COLO829 (cell line): Measurements from ENCODE around the gene TRPM1.

ENCODE experiments used
- DNase-seq: peaks from one replicate; pipeline ENCODE4 v3.0.0; 2012; ENCODE audit warnings: low spot score

Gene TRPM1

DNA sequence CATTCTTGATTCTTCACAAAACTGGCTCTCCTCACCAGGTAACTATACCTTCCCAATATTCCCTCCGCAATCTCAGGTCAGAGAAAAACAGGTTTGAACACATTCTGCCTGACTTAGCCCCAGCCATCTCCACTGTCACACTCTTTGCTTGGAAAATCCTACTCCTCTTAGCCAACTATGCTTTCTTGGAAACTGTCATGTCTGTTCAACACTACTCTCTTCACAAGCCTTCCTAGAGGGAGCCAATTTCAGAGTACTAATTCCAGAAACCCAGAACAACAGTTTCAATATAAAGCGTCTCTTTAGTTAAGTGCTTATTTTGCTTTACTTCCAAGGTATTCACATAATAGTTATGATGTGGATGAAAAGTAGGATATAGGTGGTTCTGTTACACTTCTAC lies 131.8 kb downstream of the TRPM1 start:
- DNase-seq = no peak

DNA sequence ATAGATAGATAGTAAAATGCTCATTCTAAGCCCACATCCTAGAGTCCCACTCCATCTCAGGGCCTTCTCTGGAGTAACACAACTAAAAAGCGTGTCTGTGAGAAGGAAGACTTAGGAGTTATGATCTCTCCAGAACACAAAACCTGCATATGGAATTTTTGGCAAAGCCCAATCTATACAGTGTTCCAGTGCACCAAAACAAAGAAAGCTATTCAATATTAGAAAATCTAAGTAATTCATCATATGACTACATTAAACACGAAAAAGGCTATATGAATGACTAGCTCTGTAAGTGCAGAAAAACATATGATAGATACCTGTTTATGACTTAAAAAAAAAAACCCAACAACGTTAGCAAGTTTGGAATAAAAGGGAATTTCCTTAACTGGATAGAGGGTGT lies 137.8 kb downstream of the TRPM1 start:
- DNase-seq = peak; percentile 40

GRCh38 chr15:30962659-30963058 lies 138.9 kb downstream of the TRPM1 start:
- DNase-seq = no peak

GRCh38 chr15:30962079-30962478 lies 139.4 kb downstream of the TRPM1 start:
- DNase-seq = no peak

DNA sequence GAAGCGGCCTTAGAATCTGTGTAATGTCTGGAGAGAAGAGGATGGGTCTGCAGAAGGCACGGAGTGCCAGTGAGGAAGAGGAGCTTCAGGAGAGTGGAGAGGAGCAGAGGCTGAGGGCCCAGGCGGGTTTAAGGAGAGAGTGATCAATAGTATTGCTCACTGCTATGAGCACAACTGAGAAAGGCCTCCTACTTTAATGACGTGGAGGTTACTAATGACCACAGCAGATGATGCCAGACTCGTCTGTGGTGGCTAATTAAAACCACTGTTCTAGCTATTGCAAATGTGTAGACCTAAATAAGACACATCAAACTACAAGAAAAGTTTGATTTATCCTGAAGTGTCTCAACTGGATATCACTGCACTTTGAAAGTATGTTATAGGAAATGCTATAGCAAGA lies 143.3 kb downstream of the TRPM1 start:
- no peak for DNase-seq

GRCh38 chr15:30956216-30957124 lies 145.1 kb downstream of the TRPM1 start:
- DNase-seq = no peak

DNA sequence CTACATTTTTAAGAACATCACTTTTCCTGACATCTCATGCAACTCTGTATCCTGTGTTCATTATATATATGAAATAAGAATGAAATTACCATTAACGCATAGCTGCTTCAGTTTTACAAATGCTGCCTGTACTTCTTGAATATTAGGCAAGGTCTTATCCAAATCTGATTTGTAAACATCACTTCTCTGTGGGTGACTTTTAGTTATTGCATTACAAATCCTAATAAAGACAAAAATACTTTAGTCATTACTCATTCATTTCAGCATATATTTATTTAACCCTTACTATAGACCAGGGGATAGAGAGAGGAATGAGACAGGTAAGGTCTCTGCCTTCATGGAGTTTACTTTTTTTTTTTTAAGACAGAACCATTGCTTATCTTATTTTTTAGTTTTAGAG lies 146.9 kb downstream of the TRPM1 start:
- no peak for DNase-seq

GRCh38 chr15:30953731-30954378 lies 147.7 kb downstream of the TRPM1 start:
- peak; percentile 45 for DNase-seq

DNA sequence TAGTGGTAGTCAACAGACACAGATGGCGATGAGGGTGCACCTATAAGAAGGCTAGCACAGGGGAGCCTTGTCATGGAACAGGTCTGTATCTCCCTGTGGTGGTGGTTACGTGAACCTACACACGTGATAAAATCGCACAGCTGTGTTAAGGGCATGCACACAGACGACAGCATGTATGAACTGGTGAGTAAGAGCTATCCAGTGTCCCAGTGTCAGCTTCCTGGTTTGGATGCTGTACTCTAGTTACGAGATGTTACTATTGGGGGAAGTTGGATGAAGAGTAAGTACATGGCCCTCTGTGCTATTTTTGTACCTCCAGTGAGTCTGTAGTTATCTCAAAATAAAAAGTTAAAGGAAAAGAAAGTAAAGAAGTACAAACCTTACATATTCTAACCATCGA lies 148.3 kb downstream of the TRPM1 start:
- DNase-seq = no peak
